GM18508 (cell line): ENCODE results near the gene LCN12.

Experiments used
- ATAC-seq: cut with Tn5 transposase; IDR thresholded peaks from one replicate; pipeline ENCODE4 v1.9.1; 2021; ENCODE audit warnings: moderate number of reproducible peaks; ENCODE audit not compliant: insufficient read depth, unreplicated experiment

LCN12 gene

DNA sequence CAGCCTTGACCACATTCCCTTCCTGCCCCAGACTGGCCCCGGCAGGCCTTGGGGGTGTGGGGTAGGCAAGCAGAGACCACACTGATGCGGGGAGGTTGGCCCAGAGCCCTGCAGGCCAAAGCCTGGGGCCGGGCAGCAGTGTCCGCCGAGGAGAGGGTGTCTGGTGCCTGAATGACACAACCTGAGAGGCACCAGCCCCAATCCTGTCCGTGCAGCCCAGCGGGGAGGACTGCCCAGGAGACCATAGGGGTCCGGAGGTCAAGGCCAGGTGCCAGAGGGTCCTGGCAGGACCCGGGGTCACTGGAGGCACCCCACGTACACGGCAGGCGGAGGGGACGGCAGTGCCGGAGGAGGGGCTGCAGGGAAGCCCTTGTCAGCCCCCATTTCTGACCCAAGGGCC, 19.7 kb downstream of the LCN12 start:
- no peak for ATAC-seq

GRCh38 chr9:136972335-136972734, 20.3 kb downstream of the LCN12 start:
- no peak for ATAC-seq

- no peak for ATAC-seq
Observed at GRCh38 chr9:136972743-136973142, 20.7 kb downstream of the LCN12 start.

DNA sequence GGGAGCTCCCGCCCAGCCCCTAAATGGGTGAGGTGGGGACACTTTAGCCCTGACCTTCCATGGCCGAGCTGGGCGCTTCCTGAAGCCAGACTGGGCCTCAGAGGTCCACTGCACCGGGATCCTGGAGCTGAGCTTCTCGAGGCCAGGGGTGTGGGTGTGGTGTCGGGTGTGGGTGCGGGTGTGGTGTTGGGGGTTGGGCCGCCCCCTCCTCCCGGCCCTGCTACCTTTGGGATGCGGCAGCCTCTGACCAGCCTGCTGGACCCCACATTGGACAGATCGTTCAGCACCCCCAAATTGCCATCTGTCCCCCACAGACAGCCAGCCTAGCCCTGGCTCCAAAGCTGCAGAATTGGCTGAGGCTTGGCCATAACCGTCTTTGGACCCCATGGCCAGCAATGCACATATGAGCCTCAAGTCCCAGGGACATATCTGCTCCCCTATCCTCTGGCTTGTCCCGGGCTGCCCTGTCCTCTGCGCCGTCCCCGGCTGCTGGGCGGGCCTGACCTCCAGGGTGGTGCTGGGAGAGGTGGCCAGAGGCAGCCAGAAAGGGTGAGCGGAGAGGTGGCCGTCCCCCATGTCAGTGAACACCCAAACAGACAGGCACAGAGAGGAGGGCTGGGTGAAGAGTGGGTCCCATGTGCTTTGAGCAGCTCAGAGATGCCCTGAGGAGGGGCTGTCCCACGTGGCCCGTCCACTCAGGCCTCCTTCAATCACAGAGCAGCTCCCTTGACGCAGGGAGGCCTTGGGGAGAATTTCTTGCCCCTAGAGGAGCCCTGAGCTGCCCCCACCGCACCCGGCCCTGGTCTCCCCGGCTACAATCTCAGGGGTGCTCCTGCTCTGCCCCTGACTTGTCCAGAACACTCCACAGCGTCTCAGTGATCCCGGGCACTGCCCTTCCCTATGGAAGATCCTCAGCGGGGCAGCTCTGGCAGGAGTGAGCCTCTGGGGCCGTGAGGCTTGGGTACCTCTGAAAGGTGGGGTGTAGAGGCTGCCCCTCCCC, 21.8 kb downstream of the LCN12 start:
- ATAC-seq = no peak

- ATAC-seq = no peak
Observed at GRCh38 chr9:136974817-136975535, 22.9 kb downstream of the LCN12 start.

DNA sequence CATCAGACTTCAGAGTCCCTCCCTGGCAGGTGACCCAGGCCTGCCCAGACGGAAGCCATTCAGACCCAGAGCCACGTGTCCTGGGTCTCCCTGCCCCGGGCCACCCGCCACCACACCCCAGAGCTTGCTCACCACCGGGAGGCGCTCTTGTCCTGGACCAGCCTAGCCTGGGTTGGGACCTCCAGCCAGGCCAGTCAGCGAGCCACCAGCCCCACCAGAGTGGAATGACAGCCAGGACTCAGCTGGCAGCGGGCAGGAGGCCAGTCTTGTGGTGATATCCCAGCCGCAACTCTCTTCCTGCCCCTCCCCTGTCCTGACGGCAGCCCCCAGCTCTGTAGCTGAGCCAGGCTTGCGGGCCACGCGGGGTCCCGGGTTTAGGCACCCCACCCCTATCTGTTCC, 23.6 kb downstream of the LCN12 start:
- ATAC-seq = no peak

- no peak for ATAC-seq
Observed at GRCh38 chr9:136977223-136977622, 25.1 kb downstream of the LCN12 start, which contains the start of gene PTGDS. Gene PTGDS, plus strand, starts transcription at chr9:136977504. Its CDS starts 75 bp downstream, at chr9:136977579.

- ATAC-seq = no peak
Observed at GRCh38 chr9:136977649-136978072, 25.6 kb downstream of the LCN12 start.

- ATAC-seq = no peak
Observed at GRCh38 chr9:136978073-136978864, 26.2 kb downstream of the LCN12 start.

GRCh38 chr9:136978865-136979544, 26.9 kb downstream of the LCN12 start:
- ATAC-seq = no peak

GRCh38 chr9:136979769-136980587, 27.9 kb downstream of the LCN12 start:
- ATAC-seq = no peak

DNA sequence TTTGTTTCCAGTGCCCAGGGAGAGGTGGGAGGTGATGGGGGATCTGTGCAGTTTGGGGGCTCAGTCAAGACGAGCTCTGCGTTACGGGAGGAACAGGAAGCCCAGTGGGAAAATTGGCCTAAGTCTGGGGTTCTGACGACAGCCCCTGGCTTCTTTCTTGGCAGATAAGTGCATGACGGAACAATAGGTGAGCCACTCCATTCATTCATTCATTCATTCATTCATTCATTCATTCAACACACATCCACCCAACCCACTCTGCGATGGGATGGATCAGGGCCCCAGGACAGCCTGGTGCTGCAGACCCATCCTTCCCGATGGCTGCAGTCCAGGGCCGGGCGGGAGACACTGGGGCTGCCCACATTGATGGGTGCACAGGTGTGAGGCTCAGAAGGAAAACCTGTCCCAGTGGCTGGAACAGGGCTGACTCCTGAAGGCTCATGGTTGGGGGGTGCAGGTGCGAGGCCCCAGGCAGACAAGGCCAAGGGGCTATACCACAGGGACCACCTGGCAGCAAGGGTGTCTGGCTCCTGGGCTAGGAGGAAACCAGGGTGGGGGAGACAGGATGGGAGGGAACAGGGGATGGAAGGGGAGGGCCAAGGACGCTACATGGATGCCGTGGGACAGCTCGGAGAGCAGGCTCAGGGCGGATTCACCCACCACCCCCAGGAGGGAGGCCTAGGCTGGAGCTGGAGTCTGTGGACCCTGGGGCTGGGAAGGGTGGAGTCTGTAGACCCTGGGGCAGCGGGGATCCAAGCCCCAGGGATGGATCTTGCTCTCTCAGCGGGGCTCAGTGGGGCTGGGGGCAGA, 28.8 kb downstream of the LCN12 start:
- ATAC-seq = no peak

DNA sequence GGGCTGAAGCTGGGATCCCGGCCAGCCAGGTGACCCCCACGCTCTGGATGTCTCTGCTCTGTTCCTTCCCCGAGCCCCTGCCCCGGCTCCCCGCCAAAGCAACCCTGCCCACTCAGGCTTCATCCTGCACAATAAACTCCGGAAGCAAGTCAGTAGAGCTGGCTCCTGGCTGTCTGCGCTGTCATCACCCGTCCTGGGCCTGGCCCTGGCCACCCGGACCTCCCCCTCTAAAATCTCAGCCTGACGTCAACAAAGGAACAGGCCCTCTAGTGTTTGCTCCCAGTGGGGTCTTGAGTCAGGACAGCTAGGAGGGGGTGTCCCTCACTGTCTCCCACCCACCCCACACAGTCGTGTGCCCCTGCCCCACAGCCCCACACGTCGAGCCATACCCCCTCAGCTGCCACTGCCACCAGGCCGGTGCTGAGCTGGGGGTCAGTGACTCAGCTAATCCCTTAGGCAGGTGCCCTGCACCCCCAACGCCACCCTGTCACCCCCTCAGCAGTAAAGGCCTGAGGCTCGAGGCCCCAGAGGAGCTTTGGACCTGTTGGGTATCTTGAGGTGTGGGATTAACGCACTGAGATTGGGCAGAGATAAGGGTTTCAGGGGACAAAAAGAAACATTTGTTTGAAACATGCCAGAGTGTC, 29.6 kb downstream of the LCN12 start:
- ATAC-seq = no peak

DNA sequence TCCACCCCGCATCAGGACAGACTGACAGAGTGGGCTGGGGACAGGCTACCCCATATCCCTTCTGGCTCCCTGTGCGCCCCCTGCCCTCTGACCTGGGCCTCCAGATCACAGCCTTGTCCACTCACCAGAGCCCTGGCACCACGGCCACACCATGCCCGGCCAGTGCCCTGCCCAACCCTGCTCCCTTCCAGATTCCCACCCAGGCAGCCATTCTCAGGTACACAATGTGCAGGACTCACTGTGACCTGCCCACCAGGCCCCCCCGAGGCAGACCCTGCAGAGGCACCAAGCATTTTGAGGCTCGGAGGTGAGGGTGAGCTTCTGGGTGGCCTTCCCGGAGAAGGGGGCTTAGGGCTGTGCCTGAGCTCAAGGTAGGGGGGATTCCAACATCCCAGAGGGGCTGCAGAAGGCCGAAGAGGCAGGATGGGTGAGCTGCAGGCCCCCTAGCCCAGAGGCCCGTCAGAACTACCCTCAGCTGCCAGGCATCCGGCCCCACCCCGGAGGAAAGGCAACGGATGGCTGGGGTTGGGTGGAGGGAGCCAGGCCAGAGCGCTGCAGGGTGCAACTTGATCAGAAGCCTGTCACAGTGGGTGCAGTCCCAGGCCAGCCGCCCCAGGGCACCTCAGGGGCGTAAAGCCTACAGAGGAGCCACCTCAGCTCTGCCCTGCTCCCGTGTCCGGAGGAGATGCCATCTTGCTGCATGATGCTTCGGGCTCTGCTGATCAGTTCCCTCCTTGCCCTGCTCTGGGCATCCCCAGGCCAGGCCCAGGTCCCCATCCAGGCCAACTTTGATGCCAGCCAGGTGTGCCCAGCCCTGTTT, 30.4 kb downstream of the LCN12 start, which contains the start of gene LCNL1:
Gene LCNL1, plus strand, starts transcription at position 762 of the 820 bp plus-strand sequence. CDS start 594 bp downstream, outside the sequence.
- no peak for ATAC-seq

- no peak for ATAC-seq
Observed at GRCh38 chr9:136983167-136983566, 31.1 kb downstream of the LCN12 start.

GRCh38 chr9:136983656-136984314, 31.7 kb downstream of the LCN12 start:
- ATAC-seq = no peak
